ENCODE results near the gene TTC31.
A peak's percentile ranks its signal among the peaks of the same experiment; 100 is the strongest.

TTC31 gene

GRCh38 chr2:74504591-74504990 is 21.7 kb downstream of the TTC31 start:
- no peak for DNase-seq (ENCODE audit: low read depth, low spot score)

- DNase-seq (ENCODE audit: low read depth, low spot score) = no peak
Measured at GRCh38 chr2:74505448-74506246, 22.8 kb downstream of the TTC31 start.

GRCh38 chr2:74507145-74507925 is 24.5 kb downstream of the TTC31 start, which contains the start of gene PCGF1:
Gene PCGF1 (minus strand): TSS chr2:74507695. CDS start chr2:74507668, 27 bp downstream.
- peak; percentile 99 for DNase-seq (ENCODE audit: low read depth, low spot score)

GRCh38 chr2:74507926-74508520 is 25.1 kb downstream of the TTC31 start:
- DNase-seq (ENCODE audit: low read depth, low spot score) = peak; percentile 47

- no peak for DNase-seq (ENCODE audit: low read depth, low spot score)
Measured at GRCh38 chr2:74510272-74510671, 27.4 kb downstream of the TTC31 start.

- no peak for DNase-seq (ENCODE audit: low read depth, low spot score)
Measured at GRCh38 chr2:74511104-74511989, 28.5 kb downstream of the TTC31 start.

- no peak for DNase-seq (ENCODE audit: low read depth, low spot score)
Measured at GRCh38 chr2:74512744-74513604, 30.1 kb downstream of the TTC31 start.

- peak; percentile 45 for DNase-seq (ENCODE audit: low read depth, low spot score)
Measured at GRCh38 chr2:74513605-74514367, 30.9 kb downstream of the TTC31 start.

GRCh38 chr2:74514368-74515270 is 31.7 kb downstream of the TTC31 start, which contains the start of gene TLX2:
Gene TLX2 (plus strand): TSS chr2:74514450. CDS start chr2:74514807, 357 bp downstream.
- no peak for DNase-seq (ENCODE audit: low read depth, low spot score)

- DNase-seq (ENCODE audit: low read depth, low spot score) = no peak
Measured at GRCh38 chr2:74515271-74515980, 32.5 kb downstream of the TTC31 start.

GRCh38 chr2:74515981-74516633 is 33.2 kb downstream of the TTC31 start:
- DNase-seq (ENCODE audit: low read depth, low spot score) = peak; percentile 68

GRCh38 chr2:74516650-74517049 is 33.8 kb downstream of the TTC31 start:
- DNase-seq (ENCODE audit: low read depth, low spot score) = no peak

GRCh38 chr2:74522516-74522915 is 39.6 kb downstream of the TTC31 start:
- no peak for DNase-seq (ENCODE audit: low read depth, low spot score)

GRCh38 chr2:74524005-74524404 is 41.1 kb downstream of the TTC31 start:
- no peak for DNase-seq (ENCODE audit: low read depth, low spot score)

- DNase-seq (ENCODE audit: low read depth, low spot score) = no peak
Measured at GRCh38 chr2:74524955-74525716, 42.3 kb downstream of the TTC31 start.

Measured in astrocyte of the hippocampus (primary cell).